Stimulated activated CD8-positive, alpha-beta memory T cell treated with anti-CD3 and anti-CD28 coated beads, Interleukin-7, amount 100 ng/mL, for 4 hours (primary cell): ENCODE data around the gene USP33.
"Not testable (repeated sequence)": the region's sequence is repeated elsewhere in the genome, so short reads cannot be mapped to it uniquely, and the experiment has no call there.

Experiments used
- DNase-seq, 2 donors: peaks; one replicate each; pipeline ENCODE4 v3.0.0-alpha.2; 2020; ENCODE audit warnings: low read depth in 2 of 2

The USP33 gene

GRCh38 chr1:77671836-77672235 is 87.8 kb downstream of the USP33 start:
- no peak for DNase-seq

DNA sequence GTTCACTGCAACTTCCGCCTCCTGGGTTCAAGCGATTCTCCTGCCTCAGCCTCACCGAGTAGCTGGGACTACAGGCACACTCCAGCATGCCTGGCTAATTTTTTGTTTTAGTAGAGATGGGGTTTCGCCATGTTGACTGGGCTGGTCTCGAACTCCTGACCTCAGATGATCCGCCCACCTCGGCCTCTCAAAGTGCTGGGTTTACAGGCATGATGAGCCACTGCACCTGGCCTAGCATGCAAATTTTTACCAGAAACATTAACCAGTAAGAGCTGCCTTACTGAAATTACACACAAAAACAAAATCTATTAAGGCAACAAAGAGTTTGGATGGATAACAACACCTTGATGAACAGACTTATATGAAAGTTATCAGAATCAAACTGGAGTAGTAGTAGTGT is 89.3 kb downstream of the USP33 start:
- DNase-seq: no peak

DNA sequence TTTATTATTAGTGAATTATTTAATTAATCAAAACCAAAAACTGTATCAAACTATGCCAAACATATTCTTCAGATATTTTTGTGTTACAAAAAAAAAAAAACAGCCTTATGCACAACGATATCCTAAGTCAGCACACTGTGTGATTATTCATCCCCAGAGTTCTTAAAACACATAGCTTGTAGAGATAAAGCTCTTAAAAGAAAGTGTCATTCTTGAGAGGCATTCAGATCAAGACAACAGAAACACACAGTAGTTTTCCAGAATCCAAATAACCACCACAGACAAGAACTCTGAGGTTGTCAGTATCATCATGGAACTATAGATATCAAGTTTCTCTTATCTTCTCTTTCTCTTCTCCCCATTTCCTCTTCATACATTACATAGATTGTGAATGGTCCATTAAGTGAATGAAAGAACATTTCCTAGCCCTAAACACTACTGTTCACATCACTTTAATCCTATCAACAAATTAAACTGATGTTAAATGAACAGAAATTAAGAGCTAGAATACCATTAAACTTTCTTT is 90.7 kb downstream of the USP33 start:
- DNase-seq: no peak

- no peak for DNase-seq
Measured at GRCh38 chr1:77664939-77665516, 94.6 kb downstream of the USP33 start.

DNA sequence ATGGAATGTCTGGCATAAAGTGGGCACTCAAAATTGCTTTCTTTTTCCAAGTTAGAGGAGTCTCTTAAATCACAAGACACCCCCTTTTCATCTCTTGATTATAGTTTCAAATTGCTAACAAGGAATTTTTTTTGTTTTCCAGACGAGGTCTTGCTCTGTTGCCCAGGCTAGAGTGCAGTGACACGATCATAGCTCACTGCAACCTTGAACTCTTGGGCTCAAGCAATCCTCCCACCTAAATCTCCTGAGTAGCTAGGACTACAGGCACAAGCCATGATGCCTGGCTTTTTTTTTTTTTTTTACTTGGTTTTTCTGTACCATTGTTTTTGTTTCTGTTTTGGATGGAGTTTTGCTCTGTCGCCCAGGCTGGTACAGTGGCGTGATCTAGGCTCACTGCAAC is 98.0 kb downstream of the USP33 start:
- no peak for DNase-seq

GRCh38 chr1:77659879-77660593 is 99.6 kb downstream of the USP33 start:
- DNase-seq: no peak

- no peak for DNase-seq
Measured at GRCh38 chr1:77658271-77658670, 101.4 kb downstream of the USP33 start.

DNA sequence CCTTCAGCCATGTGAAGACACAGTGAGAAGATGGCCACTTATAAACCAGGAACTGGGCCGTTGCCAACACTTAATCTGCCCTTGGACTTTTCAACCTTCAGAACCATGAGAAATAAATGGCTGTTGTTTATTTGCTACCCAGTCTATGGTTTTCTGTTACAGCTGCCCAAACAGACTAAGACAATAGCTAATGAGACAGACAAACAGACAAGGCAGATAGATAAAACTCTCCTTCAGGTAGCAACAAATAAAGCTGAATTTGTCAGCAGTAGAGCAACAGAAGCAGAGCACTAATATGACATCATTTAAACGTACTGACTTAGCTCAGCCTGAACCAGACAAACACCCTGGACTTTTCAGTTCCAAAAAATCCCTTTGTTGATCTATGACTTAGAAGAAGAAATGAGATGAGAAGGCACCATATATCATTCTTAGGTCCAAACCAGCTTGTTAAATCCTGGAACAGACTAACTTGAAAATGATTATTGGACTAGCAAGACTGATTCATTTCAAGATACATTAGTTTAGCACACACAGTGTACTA is 104.1 kb downstream of the USP33 start:
- DNase-seq: no peak

- no peak for DNase-seq
Measured at GRCh38 chr1:77652970-77653516, 106.6 kb downstream of the USP33 start.

GRCh38 chr1:77652268-77652667 is 107.4 kb downstream of the USP33 start:
- no peak for DNase-seq

- DNase-seq: no peak
Measured at GRCh38 chr1:77649127-77649526, 110.5 kb downstream of the USP33 start.

DNA sequence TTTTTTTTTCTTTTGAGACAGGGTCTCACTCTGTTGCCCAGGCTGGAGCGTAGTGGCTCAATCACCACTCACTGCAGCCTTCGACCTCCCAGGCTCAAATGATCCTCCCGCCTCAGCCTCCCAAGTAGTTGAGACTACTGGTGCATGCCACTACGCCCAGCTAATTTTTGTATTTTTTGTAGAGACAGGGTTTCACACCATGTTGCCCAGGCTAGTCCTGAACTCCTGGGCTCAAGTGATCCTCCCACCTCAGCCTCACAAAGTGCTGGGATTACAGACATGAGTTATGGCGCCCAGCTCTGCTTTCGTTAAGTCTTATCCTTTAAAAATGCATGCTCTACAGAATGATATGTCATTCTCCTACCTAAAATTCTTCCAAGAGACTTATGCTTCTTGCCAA is 113.4 kb downstream of the USP33 start:
- DNase-seq: not testable (repeated sequence)
